IMR-90 (cell line): Measurements from ENCODE around the gene RIMBP2.

ENCODE experiments used
- CEBPB ChIP-seq: IDR thresholded peaks from 2 replicates; pipeline ENCODE4 v1.6.1; 2012; ENCODE audit warnings: low read depth, low read length, improper control_type of control experiment
- CTCF ChIP-seq: conservative IDR thresholded peaks from 2 replicates; pipeline ENCODE4 v1.5.1; 2012; ENCODE audit warnings: mild to moderate bottlenecking, low read depth, low read length, improper control_type of control experiment
- RAD21 ChIP-seq: IDR thresholded peaks from 2 replicates; pipeline ENCODE4 v1.6.1; 2012; ENCODE audit warnings: low read length, improper control_type of control experiment

DNA sequence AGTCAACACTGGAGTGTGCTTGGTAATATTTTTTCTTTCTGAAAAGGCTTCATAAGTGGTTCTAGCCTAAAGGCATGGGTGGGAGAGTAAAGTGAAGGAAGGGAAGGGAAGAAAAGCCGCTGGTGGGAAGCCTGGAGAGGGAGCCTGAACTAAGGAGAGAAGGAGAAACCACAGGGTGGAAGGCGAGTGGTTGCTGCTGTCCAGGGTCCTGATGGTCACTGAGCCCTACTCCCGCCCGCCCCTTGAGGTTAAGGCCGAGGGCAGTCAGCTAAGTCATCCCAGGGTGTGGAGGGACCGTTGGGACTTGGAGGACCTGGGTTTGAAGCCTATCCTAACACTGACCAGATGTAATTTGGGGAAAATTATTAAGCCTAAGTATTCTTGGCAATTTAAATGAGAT is 189.3 kb downstream of the RIMBP2 start:
- TF ChIP-seq CTCF (no peak), CEBPB (no peak), RAD21 (no peak)
